WTC11 (cell line): ENCODE results near the gene MAST4. TPM values are rescaled to one million over a fixed set of nuclear protein-coding genes. Genes with fewer than 3 reads are reported as not detected.

Experiments used
- ATAC-seq: fragments of 200-7000 bp; cut with Tn5 transposase; 2 replicates; pipeline ENCODE4 v1.10.0; 2021; ENCODE audit warnings: mild to moderate bottlenecking, moderate library complexity
- CTCF ChIA-PET: fragments of 300-600 bp; sonication (Branson Sonifier 250); formaldehyde crosslinking; loops from one replicate; lab custom pipeline; 2021; ENCODE audit warnings: antibody characterized with exemption; lab: Charles Lee
- POLR2A ChIA-PET: fragments of 350-600 bp; sonication (Branson Sonifier 250); formaldehyde crosslinking; loops from one replicate; lab custom pipeline; 2021; ENCODE audit warnings: antibody characterized with exemption; lab: Charles Lee
- DNase-seq: peaks from one replicate; pipeline ENCODE4 v3.0.0; 2021; ENCODE audit warnings: low spot score
- H3K27ac Mint-ChIP-seq: 2 replicates; pipeline ENCODE4 v1.8.0; 2021; ENCODE audit warnings: mixed read lengths
- H3K27me3 Mint-ChIP-seq: 2 replicates; pipeline ENCODE4 v1.8.0; 2021; ENCODE audit warnings: low read depth, mild to moderate bottlenecking, moderate library complexity, mixed read lengths
- H3K36me3 Mint-ChIP-seq: 2 replicates; pipeline ENCODE4 v1.8.0; 2021; ENCODE audit warnings: mixed read lengths
- H3K4me1 Mint-ChIP-seq: 2 replicates; pipeline ENCODE4 v1.8.0; 2022; ENCODE audit warnings: mixed read lengths
- H3K4me3 Mint-ChIP-seq: 2 replicates; pipeline ENCODE4 v1.8.0; 2021; ENCODE audit warnings: mild to moderate bottlenecking, moderate library complexity, mixed read lengths
- H3K9me3 Mint-ChIP-seq: 2 replicates; pipeline ENCODE4 v1.8.0; 2021; ENCODE audit warnings: mixed read lengths
- ATF1 ChIP-seq: sonication (generic); formaldehyde crosslinking; IDR thresholded peaks from 2 replicates; pipeline ENCODE4 v1.8.1; 2023; ENCODE audit warnings: mild to moderate bottlenecking, moderate library complexity, missing genetic modification reagents
- CBFB ChIP-seq: sonication (generic); formaldehyde crosslinking; IDR thresholded peaks from 2 replicates; pipeline ENCODE4 v1.8.1; 2022; ENCODE audit warnings: mild to moderate bottlenecking, low read depth, missing genetic modification reagents
- ELF4 ChIP-seq: sonication (generic); formaldehyde crosslinking; IDR thresholded peaks from 2 replicates; pipeline ENCODE4 v1.8.1; 2022; ENCODE audit warnings: low read depth, mild to moderate bottlenecking, moderate library complexity, missing genetic modification reagents
- EMX1 ChIP-seq: fragments of 250-450 bp; sonication (Bioruptor Pico); IDR thresholded peaks from 2 replicates; pipeline ENCODE4 v1.8.0; 2021; ENCODE audit warnings: mild to moderate bottlenecking
- ETV6 ChIP-seq: sonication (generic); formaldehyde crosslinking; IDR thresholded peaks from 2 replicates; pipeline ENCODE4 v1.8.1; 2022; ENCODE audit warnings: mild to moderate bottlenecking, missing genetic modification reagents
- NR1H2 ChIP-seq: sonication (generic); formaldehyde crosslinking; IDR thresholded peaks from 2 replicates; pipeline ENCODE4 v1.9.0; 2021; ENCODE audit warnings: mild to moderate bottlenecking, moderate library complexity, missing genetic modification reagents
- RORB ChIP-seq: fragments of 250-450 bp; sonication (Bioruptor Pico); IDR thresholded peaks from 2 replicates; pipeline ENCODE4 v1.9.0; 2021; ENCODE audit warnings: mild to moderate bottlenecking
- SP1 ChIP-seq: sonication (generic); formaldehyde crosslinking; conservative IDR thresholded peaks from 2 replicates; pipeline ENCODE4 v1.8.1; 2022; ENCODE audit warnings: missing genetic modification reagents
- TCF7 ChIP-seq: sonication (generic); formaldehyde crosslinking; IDR thresholded peaks from 2 replicates; pipeline ENCODE4 v1.8.0; 2022; ENCODE audit warnings: mild to moderate bottlenecking, low read depth, missing genetic modification reagents, moderate library complexity
- ZNF396 ChIP-seq: fragments of 250-450 bp; sonication (Bioruptor Pico); IDR thresholded peaks from 2 replicates; pipeline ENCODE4 v1.8.0; 2021; ENCODE audit warnings: mild to moderate bottlenecking, moderate library complexity, borderline replicate concordance
- total RNA-seq: library from RNA; stranded (reverse); gene quantifications from 3 replicates; pipeline ENCODE4 v1.2.3, GENCODE V29; 2021
- TF ChIP-seq, protein P1 (sequence below): sonication (generic); formaldehyde crosslinking; IDR thresholded peaks from 2 replicates; pipeline ENCODE4 v1.8.0; 2023; ENCODE audit warnings: missing genetic modification reagents, mild to moderate bottlenecking, borderline replicate concordance
- TF ChIP-seq, protein P2 (sequence below): fragments of 250-450 bp; sonication (Bioruptor Pico); IDR thresholded peaks from 2 replicates; pipeline ENCODE4 v2.1.2; 2022; ENCODE audit warnings: mild to moderate bottlenecking, moderate library complexity
- TF ChIP-seq, protein P3 (sequence below): sonication (generic); formaldehyde crosslinking; IDR thresholded peaks from 2 replicates; pipeline ENCODE4 v1.8.0; 2022; ENCODE audit warnings: mild to moderate bottlenecking, missing genetic modification reagents
- TF ChIP-seq, protein P4 (sequence below): sonication (generic); formaldehyde crosslinking; IDR thresholded peaks from 2 replicates; pipeline ENCODE4 v1.8.1; 2023; ENCODE audit warnings: mild to moderate bottlenecking, missing genetic modification reagents, borderline replicate concordance
- TF ChIP-seq, protein P5 (sequence below): fragments of 200-600 bp; IDR thresholded peaks from 2 replicates; pipeline ENCODE4 v1.8.0; 2022; ENCODE audit warnings: antibody characterized with exemption

The MAST4 gene
- total RNA-seq, 1 experiment from 2014 or later = 8.0 TPM

DNA sequence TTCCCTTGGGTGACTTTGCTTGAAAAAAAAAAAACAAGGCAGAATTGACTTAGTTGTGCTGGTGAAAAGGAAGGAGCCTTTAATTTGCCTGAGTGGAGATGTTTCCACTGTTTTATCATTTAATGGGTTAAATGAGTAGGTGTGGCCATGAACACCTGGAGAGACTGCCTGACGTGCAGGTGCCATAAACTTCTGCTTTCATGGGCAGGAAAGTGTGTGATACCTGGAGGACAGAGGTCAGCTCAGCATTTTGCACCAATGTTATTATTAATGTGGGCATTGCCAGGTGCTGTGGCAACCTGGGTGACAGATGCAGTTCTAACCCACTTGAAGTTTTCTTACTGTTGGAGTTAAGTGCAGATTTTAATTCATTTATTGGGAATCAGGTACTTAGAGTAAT lies 455.0 kb downstream of the MAST4 start:
- Mint-ChIP-seq H3K36me3 (no peaks in the 10 kb centered on the region), H3K9me3 (no peaks in the 10 kb centered on the region), H3K4me1 (peaks cover 21% of the 10 kb centered on the region), H3K27ac (no peak overlapping the region), H3K27me3 (no peaks in the 10 kb centered on the region), H3K4me3 (no peak overlapping the region)
- TF ChIP-seq NR1H2 (no peak), ETV6 (CRISPR knock-in tag) (no peak), TCF7 (CRISPR knock-in tag) (no peak), EMX1 (CRISPR knock-in tag) (no peak)
- TF ChIP-seq, protein P1, sequence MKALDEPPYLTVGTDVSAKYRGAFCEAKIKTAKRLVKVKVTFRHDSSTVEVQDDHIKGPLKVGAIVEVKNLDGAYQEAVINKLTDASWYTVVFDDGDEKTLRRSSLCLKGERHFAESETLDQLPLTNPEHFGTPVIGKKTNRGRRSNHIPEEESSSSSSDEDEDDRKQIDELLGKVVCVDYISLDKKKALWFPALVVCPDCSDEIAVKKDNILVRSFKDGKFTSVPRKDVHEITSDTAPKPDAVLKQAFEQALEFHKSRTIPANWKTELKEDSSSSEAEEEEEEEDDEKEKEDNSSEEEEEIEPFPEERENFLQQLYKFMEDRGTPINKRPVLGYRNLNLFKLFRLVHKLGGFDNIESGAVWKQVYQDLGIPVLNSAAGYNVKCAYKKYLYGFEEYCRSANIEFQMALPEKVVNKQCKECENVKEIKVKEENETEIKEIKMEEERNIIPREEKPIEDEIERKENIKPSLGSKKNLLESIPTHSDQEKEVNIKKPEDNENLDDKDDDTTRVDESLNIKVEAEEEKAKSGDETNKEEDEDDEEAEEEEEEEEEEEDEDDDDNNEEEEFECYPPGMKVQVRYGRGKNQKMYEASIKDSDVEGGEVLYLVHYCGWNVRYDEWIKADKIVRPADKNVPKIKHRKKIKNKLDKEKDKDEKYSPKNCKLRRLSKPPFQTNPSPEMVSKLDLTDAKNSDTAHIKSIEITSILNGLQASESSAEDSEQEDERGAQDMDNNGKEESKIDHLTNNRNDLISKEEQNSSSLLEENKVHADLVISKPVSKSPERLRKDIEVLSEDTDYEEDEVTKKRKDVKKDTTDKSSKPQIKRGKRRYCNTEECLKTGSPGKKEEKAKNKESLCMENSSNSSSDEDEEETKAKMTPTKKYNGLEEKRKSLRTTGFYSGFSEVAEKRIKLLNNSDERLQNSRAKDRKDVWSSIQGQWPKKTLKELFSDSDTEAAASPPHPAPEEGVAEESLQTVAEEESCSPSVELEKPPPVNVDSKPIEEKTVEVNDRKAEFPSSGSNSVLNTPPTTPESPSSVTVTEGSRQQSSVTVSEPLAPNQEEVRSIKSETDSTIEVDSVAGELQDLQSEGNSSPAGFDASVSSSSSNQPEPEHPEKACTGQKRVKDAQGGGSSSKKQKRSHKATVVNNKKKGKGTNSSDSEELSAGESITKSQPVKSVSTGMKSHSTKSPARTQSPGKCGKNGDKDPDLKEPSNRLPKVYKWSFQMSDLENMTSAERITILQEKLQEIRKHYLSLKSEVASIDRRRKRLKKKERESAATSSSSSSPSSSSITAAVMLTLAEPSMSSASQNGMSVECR (CRISPR knock-in tag) = no peak
- TF ChIP-seq, protein P2, sequence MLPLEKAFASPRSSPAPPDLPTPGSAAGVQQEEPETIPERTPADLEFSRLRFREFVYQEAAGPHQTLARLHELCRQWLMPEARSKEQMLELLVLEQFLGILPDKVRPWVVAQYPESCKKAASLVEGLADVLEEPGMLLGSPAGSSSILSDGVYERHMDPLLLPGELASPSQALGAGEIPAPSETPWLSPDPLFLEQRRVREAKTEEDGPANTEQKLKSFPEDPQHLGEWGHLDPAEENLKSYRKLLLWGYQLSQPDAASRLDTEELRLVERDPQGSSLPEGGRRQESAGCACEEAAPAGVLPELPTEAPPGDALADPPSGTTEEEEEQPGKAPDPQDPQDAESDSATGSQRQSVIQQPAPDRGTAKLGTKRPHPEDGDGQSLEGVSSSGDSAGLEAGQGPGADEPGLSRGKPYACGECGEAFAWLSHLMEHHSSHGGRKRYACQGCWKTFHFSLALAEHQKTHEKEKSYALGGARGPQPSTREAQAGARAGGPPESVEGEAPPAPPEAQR (CRISPR knock-in tag) = no peak
- TF ChIP-seq, protein P3, sequence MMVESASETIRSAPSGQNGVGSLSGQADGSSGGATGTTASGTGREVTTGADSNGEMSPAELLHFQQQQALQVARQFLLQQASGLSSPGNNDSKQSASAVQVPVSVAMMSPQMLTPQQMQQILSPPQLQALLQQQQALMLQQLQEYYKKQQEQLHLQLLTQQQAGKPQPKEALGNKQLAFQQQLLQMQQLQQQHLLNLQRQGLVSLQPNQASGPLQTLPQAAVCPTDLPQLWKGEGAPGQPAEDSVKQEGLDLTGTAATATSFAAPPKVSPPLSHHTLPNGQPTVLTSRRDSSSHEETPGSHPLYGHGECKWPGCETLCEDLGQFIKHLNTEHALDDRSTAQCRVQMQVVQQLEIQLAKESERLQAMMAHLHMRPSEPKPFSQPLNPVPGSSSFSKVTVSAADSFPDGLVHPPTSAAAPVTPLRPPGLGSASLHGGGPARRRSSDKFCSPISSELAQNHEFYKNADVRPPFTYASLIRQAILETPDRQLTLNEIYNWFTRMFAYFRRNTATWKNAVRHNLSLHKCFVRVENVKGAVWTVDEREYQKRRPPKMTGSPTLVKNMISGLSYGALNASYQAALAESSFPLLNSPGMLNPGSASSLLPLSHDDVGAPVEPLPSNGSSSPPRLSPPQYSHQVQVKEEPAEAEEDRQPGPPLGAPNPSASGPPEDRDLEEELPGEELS (CRISPR knock-in tag) = no peak
- ChIA-PET CTCF (interaction anchor here (0.7 to 1.7 kb wide), 2 partner anchors 63 to 83 kb away, joined by 3 to 5 read pairs; no protein-coding TSS in a partner anchor), POLR2A (no interaction called here)
- no peak for ATAC-seq
- no peak for DNase-seq

DNA sequence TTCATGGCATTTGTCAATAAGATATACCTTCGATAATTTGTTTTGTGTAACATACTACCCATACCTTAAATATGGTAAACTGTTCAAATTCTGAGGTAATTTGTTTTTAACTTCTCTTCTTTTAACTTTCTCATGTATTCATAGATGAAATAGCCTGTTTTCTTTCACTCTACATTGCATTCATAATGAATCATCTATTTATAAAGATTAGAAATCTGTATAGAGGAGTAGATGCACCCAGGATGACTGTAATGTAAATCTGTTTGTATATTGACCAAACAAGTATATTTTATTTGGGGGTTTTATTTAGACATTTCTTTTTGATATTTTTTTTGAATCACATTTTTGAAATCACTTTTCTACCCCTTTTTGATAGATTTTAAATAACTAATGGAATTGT lies 455.8 kb downstream of the MAST4 start:
- Mint-ChIP-seq H3K9me3 (no peaks in the 10 kb centered on the region), H3K36me3 (no peaks in the 10 kb centered on the region), H3K27me3 (no peaks in the 10 kb centered on the region), H3K4me3 (no peak overlapping the region), H3K27ac (no peak overlapping the region), H3K4me1 (peaks cover 18% of the 10 kb centered on the region)
- ChIA-PET CTCF (interaction anchor here (1.7 kb wide), 1 partner anchor 64 kb away, joined by 3 read pairs; no protein-coding TSS in a partner anchor), POLR2A (no interaction called here)
- ATAC-seq = no peak
- DNase-seq = no peak
- TF ChIP-seq, protein P4, sequence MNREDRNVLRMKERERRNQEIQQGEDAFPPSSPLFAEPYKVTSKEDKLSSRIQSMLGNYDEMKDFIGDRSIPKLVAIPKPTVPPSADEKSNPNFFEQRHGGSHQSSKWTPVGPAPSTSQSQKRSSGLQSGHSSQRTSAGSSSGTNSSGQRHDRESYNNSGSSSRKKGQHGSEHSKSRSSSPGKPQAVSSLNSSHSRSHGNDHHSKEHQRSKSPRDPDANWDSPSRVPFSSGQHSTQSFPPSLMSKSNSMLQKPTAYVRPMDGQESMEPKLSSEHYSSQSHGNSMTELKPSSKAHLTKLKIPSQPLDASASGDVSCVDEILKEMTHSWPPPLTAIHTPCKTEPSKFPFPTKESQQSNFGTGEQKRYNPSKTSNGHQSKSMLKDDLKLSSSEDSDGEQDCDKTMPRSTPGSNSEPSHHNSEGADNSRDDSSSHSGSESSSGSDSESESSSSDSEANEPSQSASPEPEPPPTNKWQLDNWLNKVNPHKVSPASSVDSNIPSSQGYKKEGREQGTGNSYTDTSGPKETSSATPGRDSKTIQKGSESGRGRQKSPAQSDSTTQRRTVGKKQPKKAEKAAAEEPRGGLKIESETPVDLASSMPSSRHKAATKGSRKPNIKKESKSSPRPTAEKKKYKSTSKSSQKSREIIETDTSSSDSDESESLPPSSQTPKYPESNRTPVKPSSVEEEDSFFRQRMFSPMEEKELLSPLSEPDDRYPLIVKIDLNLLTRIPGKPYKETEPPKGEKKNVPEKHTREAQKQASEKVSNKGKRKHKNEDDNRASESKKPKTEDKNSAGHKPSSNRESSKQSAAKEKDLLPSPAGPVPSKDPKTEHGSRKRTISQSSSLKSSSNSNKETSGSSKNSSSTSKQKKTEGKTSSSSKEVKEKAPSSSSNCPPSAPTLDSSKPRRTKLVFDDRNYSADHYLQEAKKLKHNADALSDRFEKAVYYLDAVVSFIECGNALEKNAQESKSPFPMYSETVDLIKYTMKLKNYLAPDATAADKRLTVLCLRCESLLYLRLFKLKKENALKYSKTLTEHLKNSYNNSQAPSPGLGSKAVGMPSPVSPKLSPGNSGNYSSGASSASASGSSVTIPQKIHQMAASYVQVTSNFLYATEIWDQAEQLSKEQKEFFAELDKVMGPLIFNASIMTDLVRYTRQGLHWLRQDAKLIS (CRISPR knock-in tag) = no peak
- TF ChIP-seq, all 79 proteins: peak for 0

DNA sequence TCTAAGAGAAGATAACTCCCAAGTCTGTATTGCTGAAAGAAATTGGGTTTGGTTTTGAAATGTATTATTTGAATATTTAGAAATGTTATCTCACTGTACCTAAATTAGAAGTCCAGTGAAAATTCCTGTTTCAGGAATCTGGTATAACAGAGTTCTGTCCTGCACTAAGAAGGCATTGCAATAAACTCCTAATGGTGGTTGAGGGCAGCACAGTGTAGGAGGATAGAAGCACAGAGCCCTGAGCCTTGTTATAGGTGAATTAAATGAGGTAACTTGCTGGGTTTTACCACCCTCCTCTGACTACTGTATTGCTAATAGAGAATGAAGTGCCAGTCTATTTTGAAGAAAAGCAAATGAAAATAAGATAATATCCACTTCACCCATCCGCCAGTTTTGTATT lies 457.0 kb downstream of the MAST4 start:
- H3K27me3 Mint-ChIP-seq = no peaks in the 10 kb centered on the region
- peaks cover 9% of the 10 kb centered on the region for H3K4me1 Mint-ChIP-seq
- no peaks in the 10 kb centered on the region for H3K36me3 Mint-ChIP-seq
- H3K4me3 Mint-ChIP-seq = no peak overlapping the region
- H3K27ac Mint-ChIP-seq = no peak overlapping the region
- ChIA-PET POLR2A (no interaction called here), CTCF (no interaction called here)
- DNase-seq (no peak), ATAC-seq (peak; percentile 86)
- no peaks in the 10 kb centered on the region for H3K9me3 Mint-ChIP-seq
- TF ChIP-seq ELF4 (no peak), SP1 (no peak), CBFB (CRISPR knock-in tag) (no peak), ZNF396 (CRISPR knock-in tag) (no peak), RORB (CRISPR knock-in tag) (no peak), ATF1 (no peak)
- TF ChIP-seq, protein P5, sequence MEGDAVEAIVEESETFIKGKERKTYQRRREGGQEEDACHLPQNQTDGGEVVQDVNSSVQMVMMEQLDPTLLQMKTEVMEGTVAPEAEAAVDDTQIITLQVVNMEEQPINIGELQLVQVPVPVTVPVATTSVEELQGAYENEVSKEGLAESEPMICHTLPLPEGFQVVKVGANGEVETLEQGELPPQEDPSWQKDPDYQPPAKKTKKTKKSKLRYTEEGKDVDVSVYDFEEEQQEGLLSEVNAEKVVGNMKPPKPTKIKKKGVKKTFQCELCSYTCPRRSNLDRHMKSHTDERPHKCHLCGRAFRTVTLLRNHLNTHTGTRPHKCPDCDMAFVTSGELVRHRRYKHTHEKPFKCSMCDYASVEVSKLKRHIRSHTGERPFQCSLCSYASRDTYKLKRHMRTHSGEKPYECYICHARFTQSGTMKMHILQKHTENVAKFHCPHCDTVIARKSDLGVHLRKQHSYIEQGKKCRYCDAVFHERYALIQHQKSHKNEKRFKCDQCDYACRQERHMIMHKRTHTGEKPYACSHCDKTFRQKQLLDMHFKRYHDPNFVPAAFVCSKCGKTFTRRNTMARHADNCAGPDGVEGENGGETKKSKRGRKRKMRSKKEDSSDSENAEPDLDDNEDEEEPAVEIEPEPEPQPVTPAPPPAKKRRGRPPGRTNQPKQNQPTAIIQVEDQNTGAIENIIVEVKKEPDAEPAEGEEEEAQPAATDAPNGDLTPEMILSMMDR = no peak
